ENCODE results near the gene CREB3L2. TPM values are rescaled to one million over a fixed set of nuclear protein-coding genes. Genes with fewer than 3 reads are reported as not detected.

CREB3L2 gene
- total and polyA plus RNA-seq, 2 of the 13 experiments (the other 11 are each of a cell fraction or from before 2014, with no cell fraction given) = 22.1 to 41.1 TPM

- TF ChIP-seq PRDM10 (CRISPR knock-in tag; IDR thresholded peaks at IDR 0.05; ENCODE audit: low read depth) (peak; percentile 67), ISX (CRISPR knock-in tag; conservative IDR thresholded peaks at IDR 0.05) (no peak), ZNF441 (CRISPR knock-in tag; IDR thresholded peaks at IDR 0.05; ENCODE audit: borderline replicate concordance) (0 out of 2 replicates have a peak, but pooled peaks have one; percentile 35), ARID3A (IDR thresholded peaks at IDR 0.05; ENCODE audit: low read depth, low read length) (peak; percentile 76), HOXA5 (CRISPR knock-in tag; IDR thresholded peaks at IDR 0.05) (no peak), GABPA (IDR thresholded peaks at IDR 0.05; ENCODE audit: low read depth, low read length) (no peak), GABPA (CRISPR knock-in tag; IDR thresholded peaks at IDR 0.05; ENCODE audit: low read depth) (0 out of 2 replicates have a peak, but pooled peaks have one; percentile 27), GMEB2 (CRISPR knock-in tag; IDR thresholded peaks at IDR 0.05; ENCODE audit: low read depth) (peak; percentile 39; the same call in 1 of the 2 replicates), GLI4 (CRISPR knock-in tag; IDR thresholded peaks at IDR 0.05; ENCODE audit: borderline replicate concordance) (no peak), CREB1 (IDR thresholded peaks at IDR 0.05) (no peak), CREB1 (CRISPR knock-in tag; IDR thresholded peaks at IDR 0.05) (peak; percentile 78), HNF1A (IDR thresholded peaks at IDR 0.05; ENCODE audit: low read depth) (peak; percentile 69), HNF1A (CRISPR knock-in tag; IDR thresholded peaks at IDR 0.05; ENCODE audit: borderline replicate concordance) (no peak; the same call in 1 of the 2 replicates), ZNF503 (CRISPR knock-in tag; IDR thresholded peaks at IDR 0.05) (peak; percentile 79; the same call in 1 of the 2 replicates), ZNF577 (CRISPR knock-in tag; IDR thresholded peaks at IDR 0.05; ENCODE audit: borderline replicate concordance, low read depth) (no peak), ZNF431 (CRISPR knock-in tag; IDR thresholded peaks at IDR 0.05; ENCODE audit: borderline replicate concordance, low read depth) (0 out of 2 replicates have a peak, but pooled peaks have one; percentile 12), ZNF615 (CRISPR knock-in tag; IDR thresholded peaks at IDR 0.05; ENCODE audit: borderline replicate concordance) (no peak)
These were observed 9.8 kb downstream of the CREB3L2 start (continued) for GRCh38 chr7:137992104-137992549.
